SH-SY5Y (cell line): ENCODE data around the gene LTBP1.

Source experiments
- GATA2 ChIP-seq: IDR thresholded peaks from 2 replicates; pipeline ENCODE4 v1.6.1; 2011; ENCODE audit warnings: mild to moderate bottlenecking, low read depth, low read length
- GATA3 ChIP-seq: IDR thresholded peaks from 2 replicates; pipeline ENCODE4 v1.6.1; 2011; ENCODE audit warnings: low read depth, mild to moderate bottlenecking, low read length, moderate library complexity

GRCh38 chr2:33323957-33324356 is 377.2 kb downstream of the LTBP1 start:
- TF ChIP-seq GATA3 (no peak), GATA2 (no peak)
